ENCODE data around the gene SLC6A4. TPM values are rescaled to one million over a fixed set of nuclear protein-coding genes. Genes with fewer than 3 reads are reported as not detected.

Gene SLC6A4
- total and polyA plus RNA-seq, 2 experiments from 2014 or later = 0.06 to 0.14 TPM

GRCh38 chr17:30234296-30234695 is 1.2 kb downstream of the SLC6A4 start:
- Mint-ChIP-seq H3K4me1 (peaks cover 27% of the 10 kb centered on the region), H3K27ac (no peak overlapping the region), H3K36me3 (ENCODE audit: low read depth) (no peaks in the 10 kb centered on the region), H3K4me3 (no peak overlapping the region), H3K9me3 (no peaks in the 10 kb centered on the region), H3K27me3 (ENCODE audit: insufficient read depth, low read depth, poor library complexity) (peaks cover 63% of the 10 kb centered on the region)
- no peak for DNase-seq (ENCODE audit: low spot score)
- H3K27ac ChIP-seq (ENCODE audit: low read depth) = no peak overlapping the region
- H3K36me3 ChIP-seq (ENCODE audit: insufficient read depth) = no peaks in the 10 kb centered on the region
- no peak for ATAC-seq
- no peaks in the 10 kb centered on the region for H3K79me2 ChIP-seq (replicated peaks; ENCODE audit: insufficient read depth)
- H3F3A ChIP-seq (replicated peaks; ENCODE audit: low read depth) = no peaks in the 10 kb centered on the region
- H3K4me3 ChIP-seq = no peak overlapping the region
- H3K9me2 ChIP-seq (ENCODE audit: insufficient read depth) = no peaks in the 10 kb centered on the region
- no peak for TF ChIP-seq POLR2AphosphoS5 (IDR thresholded peaks at IDR 0.05; ENCODE audit: low read depth)
- no peak for TF ChIP-seq REST (IDR thresholded peaks at IDR 0.05; ENCODE audit: unreplicated experiment)
- no peak for TF ChIP-seq STAT1 (IDR thresholded peaks at IDR 0.05; ENCODE audit: unreplicated experiment)
- no peak for TF ChIP-seq EZH2 (IDR thresholded peaks at IDR 0.05; ENCODE audit: low read depth, unreplicated experiment)
- TF ChIP-seq, protein P1, sequence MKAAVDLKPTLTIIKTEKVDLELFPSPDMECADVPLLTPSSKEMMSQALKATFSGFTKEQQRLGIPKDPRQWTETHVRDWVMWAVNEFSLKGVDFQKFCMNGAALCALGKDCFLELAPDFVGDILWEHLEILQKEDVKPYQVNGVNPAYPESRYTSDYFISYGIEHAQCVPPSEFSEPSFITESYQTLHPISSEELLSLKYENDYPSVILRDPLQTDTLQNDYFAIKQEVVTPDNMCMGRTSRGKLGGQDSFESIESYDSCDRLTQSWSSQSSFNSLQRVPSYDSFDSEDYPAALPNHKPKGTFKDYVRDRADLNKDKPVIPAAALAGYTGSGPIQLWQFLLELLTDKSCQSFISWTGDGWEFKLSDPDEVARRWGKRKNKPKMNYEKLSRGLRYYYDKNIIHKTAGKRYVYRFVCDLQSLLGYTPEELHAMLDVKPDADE (IDR thresholded peaks at IDR 0.05) = no peak
- TF ChIP-seq ZNF331 (CRISPR knock-in tag; IDR thresholded peaks at IDR 0.05; ENCODE audit: low read depth) = no peak
- no peak for TF ChIP-seq ZNF114 (CRISPR knock-in tag; IDR thresholded peaks at IDR 0.05)
- TF ChIP-seq JUNB (IDR thresholded peaks at IDR 0.05; ENCODE audit: unreplicated experiment) = no peak
- TF ChIP-seq, protein P2, sequence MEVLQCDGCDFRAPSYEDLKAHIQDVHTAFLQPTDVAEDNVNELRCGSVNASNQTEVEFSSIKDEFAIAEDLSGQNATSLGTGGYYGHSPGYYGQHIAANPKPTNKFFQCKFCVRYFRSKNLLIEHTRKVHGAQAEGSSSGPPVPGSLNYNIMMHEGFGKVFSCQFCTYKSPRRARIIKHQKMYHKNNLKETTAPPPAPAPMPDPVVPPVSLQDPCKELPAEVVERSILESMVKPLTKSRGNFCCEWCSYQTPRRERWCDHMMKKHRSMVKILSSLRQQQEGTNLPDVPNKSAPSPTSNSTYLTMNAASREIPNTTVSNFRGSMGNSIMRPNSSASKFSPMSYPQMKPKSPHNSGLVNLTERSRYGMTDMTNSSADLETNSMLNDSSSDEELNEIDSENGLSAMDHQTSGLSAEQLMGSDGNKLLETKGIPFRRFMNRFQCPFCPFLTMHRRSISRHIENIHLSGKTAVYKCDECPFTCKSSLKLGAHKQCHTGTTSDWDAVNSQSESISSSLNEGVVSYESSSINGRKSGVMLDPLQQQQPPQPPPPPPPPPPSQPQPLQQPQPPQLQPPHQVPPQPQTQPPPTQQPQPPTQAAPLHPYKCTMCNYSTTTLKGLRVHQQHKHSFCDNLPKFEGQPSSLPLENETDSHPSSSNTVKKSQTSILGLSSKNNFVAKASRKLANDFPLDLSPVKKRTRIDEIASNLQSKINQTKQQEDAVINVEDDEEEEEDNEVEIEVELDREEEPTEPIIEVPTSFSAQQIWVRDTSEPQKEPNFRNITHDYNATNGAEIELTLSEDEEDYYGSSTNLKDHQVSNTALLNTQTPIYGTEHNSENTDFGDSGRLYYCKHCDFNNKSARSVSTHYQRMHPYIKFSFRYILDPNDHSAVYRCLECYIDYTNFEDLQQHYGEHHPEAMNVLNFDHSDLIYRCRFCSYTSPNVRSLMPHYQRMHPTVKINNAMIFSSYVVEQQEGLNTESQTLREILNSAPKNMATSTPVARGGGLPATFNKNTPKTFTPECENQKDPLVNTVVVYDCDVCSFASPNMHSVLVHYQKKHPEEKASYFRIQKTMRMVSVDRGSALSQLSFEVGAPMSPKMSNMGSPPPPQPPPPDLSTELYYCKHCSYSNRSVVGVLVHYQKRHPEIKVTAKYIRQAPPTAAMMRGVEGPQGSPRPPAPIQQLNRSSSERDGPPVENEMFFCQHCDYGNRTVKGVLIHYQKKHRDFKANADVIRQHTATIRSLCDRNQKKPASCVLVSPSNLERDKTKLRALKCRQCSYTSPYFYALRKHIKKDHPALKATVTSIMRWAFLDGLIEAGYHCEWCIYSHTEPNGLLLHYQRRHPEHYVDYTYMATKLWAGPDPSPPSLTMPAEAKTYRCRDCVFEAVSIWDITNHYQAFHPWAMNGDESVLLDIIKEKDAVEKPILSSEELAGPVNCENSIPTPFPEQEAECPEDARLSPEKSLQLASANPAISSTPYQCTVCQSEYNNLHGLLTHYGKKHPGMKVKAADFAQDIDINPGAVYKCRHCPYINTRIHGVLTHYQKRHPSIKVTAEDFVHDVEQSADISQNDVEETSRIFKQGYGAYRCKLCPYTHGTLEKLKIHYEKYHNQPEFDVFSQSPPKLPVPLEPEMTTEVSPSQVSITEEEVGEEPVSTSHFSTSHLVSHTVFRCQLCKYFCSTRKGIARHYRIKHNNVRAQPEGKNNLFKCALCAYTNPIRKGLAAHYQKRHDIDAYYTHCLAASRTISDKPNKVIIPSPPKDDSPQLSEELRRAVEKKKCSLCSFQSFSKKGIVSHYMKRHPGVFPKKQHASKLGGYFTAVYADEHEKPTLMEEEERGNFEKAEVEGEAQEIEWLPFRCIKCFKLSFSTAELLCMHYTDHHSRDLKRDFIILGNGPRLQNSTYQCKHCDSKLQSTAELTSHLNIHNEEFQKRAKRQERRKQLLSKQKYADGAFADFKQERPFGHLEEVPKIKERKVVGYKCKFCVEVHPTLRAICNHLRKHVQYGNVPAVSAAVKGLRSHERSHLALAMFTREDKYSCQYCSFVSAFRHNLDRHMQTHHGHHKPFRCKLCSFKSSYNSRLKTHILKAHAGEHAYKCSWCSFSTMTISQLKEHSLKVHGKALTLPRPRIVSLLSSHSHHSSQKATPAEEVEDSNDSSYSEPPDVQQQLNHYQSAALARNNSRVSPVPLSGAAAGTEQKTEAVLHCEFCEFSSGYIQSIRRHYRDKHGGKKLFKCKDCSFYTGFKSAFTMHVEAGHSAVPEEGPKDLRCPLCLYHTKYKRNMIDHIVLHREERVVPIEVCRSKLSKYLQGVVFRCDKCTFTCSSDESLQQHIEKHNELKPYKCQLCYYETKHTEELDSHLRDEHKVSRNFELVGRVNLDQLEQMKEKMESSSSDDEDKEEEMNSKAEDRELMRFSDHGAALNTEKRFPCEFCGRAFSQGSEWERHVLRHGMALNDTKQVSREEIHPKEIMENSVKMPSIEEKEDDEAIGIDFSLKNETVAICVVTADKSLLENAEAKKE (CRISPR knock-in tag; IDR thresholded peaks at IDR 0.05) = no peak
- TF ChIP-seq, protein P3, sequence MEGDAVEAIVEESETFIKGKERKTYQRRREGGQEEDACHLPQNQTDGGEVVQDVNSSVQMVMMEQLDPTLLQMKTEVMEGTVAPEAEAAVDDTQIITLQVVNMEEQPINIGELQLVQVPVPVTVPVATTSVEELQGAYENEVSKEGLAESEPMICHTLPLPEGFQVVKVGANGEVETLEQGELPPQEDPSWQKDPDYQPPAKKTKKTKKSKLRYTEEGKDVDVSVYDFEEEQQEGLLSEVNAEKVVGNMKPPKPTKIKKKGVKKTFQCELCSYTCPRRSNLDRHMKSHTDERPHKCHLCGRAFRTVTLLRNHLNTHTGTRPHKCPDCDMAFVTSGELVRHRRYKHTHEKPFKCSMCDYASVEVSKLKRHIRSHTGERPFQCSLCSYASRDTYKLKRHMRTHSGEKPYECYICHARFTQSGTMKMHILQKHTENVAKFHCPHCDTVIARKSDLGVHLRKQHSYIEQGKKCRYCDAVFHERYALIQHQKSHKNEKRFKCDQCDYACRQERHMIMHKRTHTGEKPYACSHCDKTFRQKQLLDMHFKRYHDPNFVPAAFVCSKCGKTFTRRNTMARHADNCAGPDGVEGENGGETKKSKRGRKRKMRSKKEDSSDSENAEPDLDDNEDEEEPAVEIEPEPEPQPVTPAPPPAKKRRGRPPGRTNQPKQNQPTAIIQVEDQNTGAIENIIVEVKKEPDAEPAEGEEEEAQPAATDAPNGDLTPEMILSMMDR (conservative IDR thresholded peaks at IDR 0.05; ENCODE audit: low read depth in 2 of 2) = no peak
- TF ChIP-seq NANOG (IDR thresholded peaks at IDR 0.05; ENCODE audit: borderline replicate concordance) = no peak
- no peak for TF ChIP-seq CREB1 (CRISPR knock-in tag; IDR thresholded peaks at IDR 0.05; ENCODE audit: low read depth)
- no peak for TF ChIP-seq EZH2phosphoT487 (IDR thresholded peaks at IDR 0.05; ENCODE audit: unreplicated experiment)
- no peak overlapping the region for H3K4me2 ChIP-seq
- H3K27me3 ChIP-seq (ENCODE audit: insufficient read depth) = peaks cover 71% of the 10 kb centered on the region
- H2AFZ ChIP-seq = no peak overlapping the region
- peaks cover 26% of the 10 kb centered on the region for H3K4me1 ChIP-seq (ENCODE audit: insufficient read depth)
- H4K20me1 ChIP-seq (replicated peaks; ENCODE audit: insufficient read depth) = no peaks in the 10 kb centered on the region
